Activated CD4-positive, alpha-beta T cell treated with anti-CD3 and anti-CD28 coated beads, Interleukin-2, amount 10 ng/mL, durations not matched to agents 7 days and 5 days (primary cell): ENCODE results near the gene FBRSL1. TPM values are rescaled to one million over a fixed set of nuclear protein-coding genes. Genes with fewer than 3 reads are reported as not detected.

Experiments
- CTCF ChIA-PET: fragments of 350-600 bp; sonication (Branson Sonifier 250); formaldehyde crosslinking; loops from one replicate; lab custom pipeline; 2021; ENCODE audit warnings: antibody characterized with exemption; lab: Charles Lee
- POLR2A ChIA-PET: fragments of 350-600 bp; sonication (Branson Sonifier 250); formaldehyde crosslinking; loops from one replicate; lab custom pipeline; 2021; ENCODE audit warnings: antibody characterized with exemption; lab: Charles Lee
- DNase-seq: peaks from one replicate; pipeline ENCODE4 v3.0.0-alpha.2; 2020
- H3K27ac Mint-ChIP-seq: one replicate; pipeline ENCODE4 v1.8.0; 2021; ENCODE audit warnings: mild to moderate bottlenecking, moderate library complexity, mixed read lengths
- H3K27me3 Mint-ChIP-seq: one replicate; pipeline ENCODE4 v1.8.0; 2021; ENCODE audit warnings: mixed read lengths
- H3K36me3 Mint-ChIP-seq: one replicate; pipeline ENCODE4 v1.8.0; 2021; ENCODE audit warnings: low read depth, mixed read lengths
- H3K4me1 Mint-ChIP-seq: one replicate; pipeline ENCODE4 v1.8.0; 2021; ENCODE audit warnings: mixed read lengths
- H3K4me3 Mint-ChIP-seq: one replicate; pipeline ENCODE4 v1.8.0; 2021; ENCODE audit warnings: mild to moderate bottlenecking, moderate library complexity, mixed read lengths
- H3K9me3 Mint-ChIP-seq: one replicate; pipeline ENCODE4 v1.8.0; 2021; ENCODE audit warnings: mixed read lengths
- total RNA-seq, 2 experiments: library from RNA; stranded (reverse); gene quantifications; one replicate each; pipeline ENCODE4 v1.2.3, GENCODE V29; 2021

The FBRSL1 gene
- total RNA-seq, 2 experiments from 2014 or later: 49.8 to 51.1 TPM

DNA sequence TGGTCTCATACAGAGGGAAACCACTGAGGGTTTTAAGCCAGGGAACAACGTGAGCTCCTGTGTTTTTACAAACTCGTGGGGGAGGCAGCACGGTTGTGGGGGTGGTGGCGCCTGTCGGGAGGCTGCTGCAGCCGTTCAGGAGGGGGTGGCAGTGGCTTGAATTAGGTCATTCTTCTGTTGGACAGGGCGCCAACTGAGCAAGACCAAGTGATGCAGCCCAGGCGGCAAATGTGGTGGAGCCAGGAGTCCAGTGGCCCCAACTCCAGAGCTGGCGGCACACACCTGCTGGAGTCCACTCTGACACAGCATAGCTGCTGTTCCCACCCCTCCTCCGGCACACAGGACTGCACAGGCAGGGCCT is 27.8 kb downstream of the FBRSL1 start:
- CTCF ChIA-PET: interaction anchor here (1.1 kb wide), 1 partner anchor 103 kb away, joined by 3 read pairs; no protein-coding TSS in a partner anchor
- no peaks in the 10 kb centered on the region for H3K27me3 Mint-ChIP-seq
- DNase-seq: no peak
- H3K27ac Mint-ChIP-seq: no peak overlapping the region
- peaks cover 5% of the 10 kb centered on the region for H3K4me1 Mint-ChIP-seq
- peaks cover 27% of the 10 kb centered on the region for H3K36me3 Mint-ChIP-seq
- no peak overlapping the region for H3K4me3 Mint-ChIP-seq
- H3K9me3 Mint-ChIP-seq: peaks cover 18% of the 10 kb centered on the region
- POLR2A ChIA-PET: no interaction called here

DNA sequence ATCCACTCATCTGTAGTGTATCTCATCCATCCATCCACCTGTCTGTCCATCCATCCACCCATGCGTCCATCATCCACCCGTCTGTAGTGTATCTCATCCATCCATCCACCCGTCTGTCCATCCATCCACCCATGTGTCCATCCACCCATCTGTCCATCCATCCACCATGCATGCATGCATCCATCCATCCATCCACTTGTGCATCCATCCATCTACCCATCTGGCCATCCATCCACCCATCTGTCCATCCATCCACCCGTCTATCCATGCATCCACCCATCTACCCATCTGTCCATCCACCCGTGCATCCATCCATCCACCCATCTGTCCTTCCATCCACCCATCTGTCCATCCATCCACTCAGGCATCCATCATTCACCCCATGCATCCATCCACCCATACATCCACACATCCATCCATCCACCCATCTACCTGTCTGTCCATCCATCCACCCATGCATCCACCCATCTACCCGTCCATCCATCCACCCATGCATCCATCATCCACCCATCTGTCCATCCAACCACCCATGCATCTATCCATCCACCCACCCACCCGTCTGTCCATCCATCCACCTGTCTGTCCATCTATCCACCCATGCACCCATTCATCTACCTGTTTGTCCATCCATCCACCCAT is 28.5 kb downstream of the FBRSL1 start:
- ChIA-PET POLR2A (no interaction called here), CTCF (interaction anchor here (1.0 kb wide), 1 partner anchor 19 kb away, joined by 4 read pairs; no protein-coding TSS in a partner anchor)

DNA sequence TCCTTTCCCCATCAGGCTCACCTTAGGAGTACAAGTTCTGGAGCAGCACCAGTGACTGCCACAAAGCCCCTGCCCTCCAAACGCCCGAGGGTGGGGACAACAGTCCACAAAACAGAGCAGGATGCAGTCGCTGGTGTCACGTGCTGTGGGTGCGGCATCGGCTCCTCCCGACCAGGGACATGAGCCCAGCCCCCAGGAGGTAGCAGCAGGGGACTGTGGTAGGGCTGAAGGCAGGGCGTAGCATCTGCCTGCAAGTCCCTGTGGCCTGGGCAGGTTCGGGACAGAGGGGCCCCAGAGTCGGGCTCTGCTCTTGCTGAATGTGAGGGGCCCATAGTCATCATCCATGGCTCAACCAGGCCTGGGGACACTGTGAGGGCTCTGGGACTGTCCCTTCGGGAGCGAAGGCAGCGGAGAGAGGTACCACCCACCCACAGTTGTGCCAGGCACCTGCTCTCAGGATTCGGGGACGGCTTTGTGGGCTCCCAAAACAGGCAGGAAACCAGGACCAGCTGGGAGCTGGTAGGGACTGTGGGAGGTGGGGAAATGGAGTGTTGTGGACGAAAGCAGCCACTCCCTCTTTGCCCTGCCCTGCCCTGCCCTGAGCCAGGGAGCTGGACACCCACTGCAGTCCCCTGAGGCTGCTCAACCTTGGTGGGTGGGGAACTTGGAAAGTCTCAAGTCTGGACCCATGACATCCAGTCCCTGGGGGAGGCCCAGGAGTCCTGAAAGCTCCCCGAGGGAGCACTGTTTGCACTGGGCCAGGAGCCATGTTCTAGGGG is 30.7 kb downstream of the FBRSL1 start:
- POLR2A ChIA-PET: no interaction called here
- no peak overlapping the region for H3K27ac Mint-ChIP-seq
- peaks cover 18% of the 10 kb centered on the region for H3K9me3 Mint-ChIP-seq
- no peaks in the 10 kb centered on the region for H3K27me3 Mint-ChIP-seq
- CTCF ChIA-PET: no interaction called here
- DNase-seq: no peak
- no peak overlapping the region for H3K4me3 Mint-ChIP-seq
- H3K4me1 Mint-ChIP-seq: peaks cover 6% of the 10 kb centered on the region
- H3K36me3 Mint-ChIP-seq: peaks cover 22% of the 10 kb centered on the region

More for the DNA sequence above, 28.5 kb downstream of the FBRSL1 start:
- H3K27ac Mint-ChIP-seq: no peak overlapping the region
- peaks cover 2% of the 10 kb centered on the region for H3K4me1 Mint-ChIP-seq
- no peak overlapping the region for H3K4me3 Mint-ChIP-seq
- no peak for DNase-seq
- no peaks in the 10 kb centered on the region for H3K27me3 Mint-ChIP-seq
- peaks cover 27% of the 10 kb centered on the region for H3K36me3 Mint-ChIP-seq
- peaks cover 18% of the 10 kb centered on the region for H3K9me3 Mint-ChIP-seq

DNA sequence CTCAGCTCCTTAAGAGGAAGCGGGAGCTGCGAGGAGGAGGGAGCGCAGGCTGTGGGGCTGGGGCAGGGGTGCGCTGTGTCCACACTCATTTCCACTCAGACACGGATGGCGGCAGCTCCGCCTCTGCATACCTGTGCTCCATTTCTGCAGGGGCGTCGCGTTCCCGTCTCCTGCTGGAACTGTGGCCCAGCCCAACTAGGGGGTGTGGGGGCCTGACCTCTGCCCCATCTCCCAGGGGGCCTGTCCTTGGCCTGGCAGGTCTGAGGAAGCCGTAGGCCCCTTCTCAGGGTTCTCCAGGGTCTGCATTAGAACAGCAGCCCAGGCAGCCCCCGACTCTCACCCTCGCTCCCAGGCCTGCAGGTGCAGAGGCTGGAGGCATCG is 31.2 kb downstream of the FBRSL1 start:
- H3K4me1 Mint-ChIP-seq: peaks cover 4% of the 10 kb centered on the region
- DNase-seq: no peak
- no peaks in the 10 kb centered on the region for H3K27me3 Mint-ChIP-seq
- peaks cover 20% of the 10 kb centered on the region for H3K36me3 Mint-ChIP-seq
- ChIA-PET POLR2A (no interaction called here), CTCF (no interaction called here)
- peaks cover 16% of the 10 kb centered on the region for H3K9me3 Mint-ChIP-seq
- H3K27ac Mint-ChIP-seq: no peak overlapping the region
- H3K4me3 Mint-ChIP-seq: no peak overlapping the region

DNA sequence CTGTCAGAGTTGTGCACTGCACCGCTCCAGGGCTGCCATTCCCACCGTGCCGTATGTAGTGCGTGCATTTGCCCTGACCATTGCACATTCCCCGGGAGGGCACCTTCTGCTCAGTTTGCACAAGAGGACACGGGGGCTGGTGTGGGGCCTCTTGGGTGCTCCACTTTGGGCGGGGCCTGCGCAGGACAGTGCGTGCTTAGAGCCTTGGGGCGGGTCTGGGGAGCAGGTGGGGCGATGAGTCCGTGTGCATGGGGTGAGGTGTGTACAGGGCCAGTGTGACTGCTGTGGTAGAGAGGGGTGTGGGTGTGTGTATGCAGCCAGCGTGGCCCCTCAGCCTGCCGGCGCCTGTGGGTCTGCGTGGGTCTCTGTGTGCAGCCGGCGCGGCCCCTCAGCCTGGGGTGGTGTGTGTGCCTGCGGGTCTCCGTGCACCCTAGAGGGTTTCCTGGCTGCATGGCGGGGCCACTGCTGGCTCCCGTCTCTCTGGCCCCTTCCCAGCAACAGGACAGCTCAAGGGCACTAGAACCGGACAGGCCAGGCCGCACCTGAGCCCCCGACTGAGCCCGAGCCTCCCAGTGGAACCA is 31.9 kb downstream of the FBRSL1 start:
- Mint-ChIP-seq H3K27ac (no peak overlapping the region), H3K9me3 (peaks cover 16% of the 10 kb centered on the region), H3K27me3 (no peaks in the 10 kb centered on the region), H3K4me1 (peaks cover 4% of the 10 kb centered on the region), H3K36me3 (peaks cover 18% of the 10 kb centered on the region), H3K4me3 (no peak overlapping the region)
- ChIA-PET CTCF (interaction anchor here (2.8 kb wide), 1 partner anchor 107 kb away, joined by 21 read pairs; no protein-coding TSS in a partner anchor), POLR2A (no interaction called here)
- no peak for DNase-seq

DNA sequence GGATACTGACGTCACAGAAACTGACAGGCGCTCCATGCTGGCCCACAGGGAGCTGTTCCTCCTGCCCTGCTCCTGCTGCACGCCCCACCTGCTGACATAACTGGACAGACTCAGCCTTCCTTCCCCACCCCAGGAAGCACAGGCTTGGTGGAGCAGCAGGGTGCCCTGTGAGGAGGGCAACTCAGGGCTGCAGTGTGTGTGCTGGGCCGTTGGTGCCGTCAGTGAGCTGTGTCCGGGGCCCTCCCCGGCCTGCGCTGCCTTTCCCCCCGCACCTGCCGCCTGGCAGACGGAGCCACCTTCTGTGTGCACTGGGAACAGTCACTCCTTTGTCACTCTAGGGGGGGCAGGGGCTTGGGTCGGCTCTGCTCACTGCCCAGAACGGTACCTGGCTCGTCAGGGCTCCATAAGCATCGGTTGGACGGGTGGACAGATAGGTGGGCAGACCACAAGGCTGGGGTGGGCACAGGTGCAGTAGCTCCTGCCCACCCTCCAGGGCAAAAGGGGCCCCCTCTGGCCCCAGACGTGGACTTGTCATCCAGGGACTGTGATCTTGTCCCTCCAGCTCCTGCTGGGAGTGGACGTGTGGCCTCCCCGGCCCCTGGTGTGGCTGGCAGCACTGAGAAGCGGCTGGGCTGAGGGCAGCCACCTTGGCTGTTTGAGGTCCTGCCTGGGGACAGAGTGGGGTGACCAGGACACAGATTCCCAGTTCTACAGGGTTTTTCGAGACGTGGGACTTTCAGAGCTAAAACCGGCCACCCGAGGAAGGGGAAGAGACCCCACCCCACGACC is 32.8 kb downstream of the FBRSL1 start:
- ChIA-PET CTCF (interaction anchor here (0.8 to 2.8 kb wide), 4 partner anchors 38 to 361 kb away, joined by 3 to 21 read pairs (median 4); no protein-coding TSS in a partner anchor), POLR2A (no interaction called here)
- no peak for DNase-seq
- no peaks in the 10 kb centered on the region for H3K27me3 Mint-ChIP-seq
- H3K27ac Mint-ChIP-seq: no peak overlapping the region
- peaks cover 13% of the 10 kb centered on the region for H3K9me3 Mint-ChIP-seq
- H3K4me1 Mint-ChIP-seq: peaks cover 4% of the 10 kb centered on the region
- peaks cover 17% of the 10 kb centered on the region for H3K36me3 Mint-ChIP-seq
- no peak overlapping the region for H3K4me3 Mint-ChIP-seq

DNA sequence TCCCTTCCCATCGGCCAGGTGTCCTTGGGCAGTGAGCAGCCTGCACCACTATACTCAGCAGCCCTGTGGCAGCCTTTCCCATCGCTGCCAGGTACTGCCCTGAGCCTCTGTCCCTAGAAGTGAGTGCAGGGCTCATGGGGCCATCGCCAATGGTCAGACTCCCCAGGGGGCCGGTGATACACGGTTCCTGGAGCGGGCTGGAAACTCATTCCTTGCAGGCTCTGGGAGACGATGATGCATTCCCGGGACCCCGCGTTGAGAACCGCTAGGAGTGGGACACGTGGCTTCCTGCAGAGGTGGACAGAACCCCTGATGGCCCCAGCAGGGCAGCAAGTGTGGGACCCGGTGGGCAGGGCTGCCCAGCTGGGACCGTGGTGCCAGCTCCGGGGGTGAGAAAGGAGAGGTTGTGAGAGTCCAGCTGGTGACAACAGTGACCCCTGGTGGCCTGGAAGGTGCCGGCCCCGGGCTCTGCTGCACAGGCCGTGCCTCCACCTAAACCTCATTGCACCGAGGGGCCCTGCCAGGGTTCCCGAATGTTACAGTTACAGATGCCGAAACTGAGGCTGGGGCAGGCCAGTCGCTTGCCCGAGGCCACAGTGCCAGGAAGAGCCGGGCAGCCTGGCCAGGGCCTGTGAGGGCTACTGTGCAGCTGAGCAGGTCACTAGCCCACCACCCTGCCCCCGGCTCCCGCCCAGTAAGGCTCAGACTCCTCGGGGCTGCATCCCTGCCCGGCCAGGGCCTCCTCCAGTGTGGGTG is 33.8 kb downstream of the FBRSL1 start:
- H3K9me3 Mint-ChIP-seq: peaks cover 6% of the 10 kb centered on the region
- no peak overlapping the region for H3K27ac Mint-ChIP-seq
- peaks cover 4% of the 10 kb centered on the region for H3K4me1 Mint-ChIP-seq
- H3K27me3 Mint-ChIP-seq: no peaks in the 10 kb centered on the region
- POLR2A ChIA-PET: no interaction called here
- CTCF ChIA-PET: interaction anchor here (0.6 to 2.8 kb wide), 6 partner anchors 20 to 362 kb away, joined by 3 to 21 read pairs (median 4); no protein-coding TSS in a partner anchor
- peak; percentile 78 for DNase-seq
- H3K4me3 Mint-ChIP-seq: no peak overlapping the region
- peaks cover 8% of the 10 kb centered on the region for H3K36me3 Mint-ChIP-seq

DNA sequence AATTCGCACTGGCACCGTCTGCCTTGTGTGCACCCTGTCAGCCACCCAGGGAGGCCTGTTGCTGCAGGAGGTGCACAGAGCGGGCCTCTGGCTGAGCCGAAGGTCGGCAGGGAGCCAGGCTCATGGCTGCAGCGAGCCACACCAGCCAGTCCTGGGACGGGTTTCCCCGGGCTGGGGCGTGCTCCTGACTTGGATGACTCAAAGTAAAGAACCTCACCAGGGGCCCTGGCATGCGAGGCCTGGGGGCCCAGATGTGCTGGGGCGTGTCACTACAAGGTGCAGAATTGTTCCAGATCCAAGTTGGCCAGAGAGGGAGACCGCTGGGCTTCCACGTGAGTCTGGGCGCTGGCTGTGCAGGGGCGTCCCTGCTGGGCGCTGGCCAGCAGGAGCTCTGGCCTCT is 34.5 kb downstream of the FBRSL1 start:
- peaks cover 1% of the 10 kb centered on the region for H3K36me3 Mint-ChIP-seq
- POLR2A ChIA-PET: no interaction called here
- CTCF ChIA-PET: interaction anchor here (1.8 to 2.8 kb wide), 2 partner anchors 64 to 110 kb away, joined by 4 to 21 read pairs; no protein-coding TSS in a partner anchor

DNA sequence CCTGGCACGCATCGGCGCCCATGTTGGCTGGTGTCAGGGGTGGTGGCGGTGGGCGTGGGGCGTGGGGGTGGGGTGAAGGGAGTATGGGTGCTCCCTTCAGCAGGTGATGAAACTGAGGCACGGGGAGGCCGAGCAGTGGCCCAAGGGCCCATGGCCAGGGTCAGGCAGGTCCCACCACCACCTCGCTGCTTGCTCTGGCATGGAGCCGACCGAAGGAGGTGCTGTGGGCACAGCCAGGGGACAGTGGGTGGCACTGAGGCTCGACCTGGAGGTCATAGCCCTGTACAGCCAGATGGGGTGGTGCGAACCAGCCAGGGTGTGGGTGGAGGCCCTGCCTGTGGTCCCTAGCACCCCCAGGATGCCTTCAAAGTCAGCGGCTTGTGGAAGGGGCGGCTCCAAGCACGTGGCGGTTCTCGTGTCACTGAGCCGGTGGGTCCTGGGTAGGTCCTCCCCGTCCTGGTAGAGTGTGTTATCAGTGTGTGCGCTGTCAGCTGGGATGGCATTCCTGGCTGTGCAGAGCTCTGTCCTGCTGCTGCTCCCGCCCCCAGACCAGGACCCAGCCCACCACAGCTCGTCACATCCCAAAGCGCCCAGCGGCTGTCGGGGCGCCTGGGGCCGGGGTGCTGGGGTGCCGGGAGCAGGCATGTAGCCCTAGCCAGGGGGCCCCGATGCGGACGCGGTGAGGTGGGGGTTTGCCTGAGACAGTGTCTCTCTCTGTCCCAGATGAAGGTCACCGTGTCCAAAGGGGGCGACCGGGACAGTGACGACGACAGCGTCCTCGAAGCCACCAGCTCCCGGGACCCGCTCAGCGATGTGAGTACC is 35.3 kb downstream of the FBRSL1 start:
- no peak overlapping the region for H3K4me3 Mint-ChIP-seq
- H3K27ac Mint-ChIP-seq: no peak overlapping the region
- CTCF ChIA-PET: interaction anchor here (0.8 kb wide), 1 partner anchor 110 kb away, joined by 3 read pairs; no protein-coding TSS in a partner anchor
- H3K36me3 Mint-ChIP-seq: no peaks in the 10 kb centered on the region
- H3K27me3 Mint-ChIP-seq: no peaks in the 10 kb centered on the region
- H3K4me1 Mint-ChIP-seq: peaks cover 4% of the 10 kb centered on the region
- H3K9me3 Mint-ChIP-seq: no peaks in the 10 kb centered on the region
- POLR2A ChIA-PET: no interaction called here
- DNase-seq: no peak

More for the DNA sequence above, 34.5 kb downstream of the FBRSL1 start:
- no peaks in the 10 kb centered on the region for H3K9me3 Mint-ChIP-seq
- DNase-seq: no peak
- no peak overlapping the region for H3K27ac Mint-ChIP-seq
- no peak overlapping the region for H3K4me3 Mint-ChIP-seq
- H3K4me1 Mint-ChIP-seq: peaks cover 4% of the 10 kb centered on the region
- no peaks in the 10 kb centered on the region for H3K27me3 Mint-ChIP-seq

DNA sequence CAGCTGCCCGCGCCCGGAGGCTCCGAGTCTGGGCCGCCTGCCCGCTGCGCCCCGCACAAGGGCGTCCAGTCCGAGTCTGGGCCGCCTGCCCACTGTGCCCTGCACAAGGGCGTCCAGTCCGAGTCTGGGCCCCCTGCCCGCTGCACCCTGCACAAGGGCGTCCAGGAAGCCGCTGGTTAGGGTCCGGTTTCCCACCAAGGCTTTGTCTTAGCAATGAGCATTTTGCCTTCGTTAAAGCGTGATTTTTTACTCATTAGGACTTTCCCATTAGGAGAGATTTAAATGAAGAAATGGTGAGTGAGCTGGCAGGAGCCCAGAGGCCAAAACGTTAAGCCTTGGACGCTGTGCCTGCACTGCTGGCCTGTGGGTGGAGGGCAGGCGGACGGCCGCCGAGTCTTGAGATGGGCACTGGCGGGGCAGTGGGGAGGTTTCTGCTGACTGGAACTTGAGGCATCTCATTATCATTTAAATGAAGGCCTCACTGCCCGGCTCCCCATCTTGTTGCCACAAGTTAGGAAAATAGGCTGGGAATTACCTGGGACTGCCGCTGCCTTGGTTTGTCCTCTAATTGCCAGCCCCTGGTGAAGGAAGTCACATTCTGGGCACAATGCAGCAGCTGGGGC is 36.0 kb downstream of the FBRSL1 start:
- no peaks in the 10 kb centered on the region for H3K9me3 Mint-ChIP-seq
- peaks cover 4% of the 10 kb centered on the region for H3K4me1 Mint-ChIP-seq
- H3K27ac Mint-ChIP-seq: no peak overlapping the region
- H3K36me3 Mint-ChIP-seq: no peaks in the 10 kb centered on the region
- H3K4me3 Mint-ChIP-seq: no peak overlapping the region
- no peak for DNase-seq
- H3K27me3 Mint-ChIP-seq: no peaks in the 10 kb centered on the region
- POLR2A ChIA-PET: no interaction called here
- CTCF ChIA-PET: interaction anchor here (0.8 to 1.4 kb wide), 2 partner anchors 111 to 112 kb away, joined by 3 to 5 read pairs; no protein-coding TSS in a partner anchor
